Stimulated activated CD4-positive, alpha-beta T cell treated with anti-CD3 and anti-CD28 coated beads, Interleukin-4, amount 100 ng/mL, for 48 hours (primary cell): ENCODE measurements around the gene C1QB.
"Not testable (repeated sequence)": the region's sequence is repeated elsewhere in the genome, so short reads cannot be mapped to it uniquely, and the experiment has no call there.

ENCODE experiments used
- DNase-seq, 2 donors: peaks; one replicate each; pipeline ENCODE4 v3.0.0-alpha.2; 2020; ENCODE audit warnings: low read depth in 2 of 2

C1QB gene

GRCh38 chr1:22697980-22698379 lies 44.9 kb downstream of the C1QB start:
- DNase-seq, result no peak

GRCh38 chr1:22699681-22700520 lies 46.9 kb downstream of the C1QB start:
- no peak for DNase-seq

GRCh38 chr1:22702296-22703085 lies 49.5 kb downstream of the C1QB start:
- no peak for DNase-seq

- DNase-seq, result peak; percentile 70 to 78
Observed at GRCh38 chr1:22704440-22705067, 51.5 kb downstream of the C1QB start.

GRCh38 chr1:22705586-22705985 lies 52.5 kb downstream of the C1QB start:
- no peak for DNase-seq

- not testable (repeated sequence) for DNase-seq
Observed at GRCh38 chr1:22706100-22706499, 53.1 kb downstream of the C1QB start.

- no peak for DNase-seq
Observed at GRCh38 chr1:22708777-22709176, 55.7 kb downstream of the C1QB start.

GRCh38 chr1:22709227-22709626 lies 56.2 kb downstream of the C1QB start:
- no peak for DNase-seq

- DNase-seq, result peak in 1 of 2 donors; percentile 27
Observed at GRCh38 chr1:22709891-22710700, 57.1 kb downstream of the C1QB start.

GRCh38 chr1:22710701-22711049 lies 57.6 kb downstream of the C1QB start, which contains the start of gene EPHB2:
Gene EPHB2, plus strand, starts transcription at chr1:22710839. Its CDS starts 144 bp downstream, at chr1:22710983.
- DNase-seq, result peak in 1 of 2 donors; percentile 13

- DNase-seq, result no peak
Observed at GRCh38 chr1:22711071-22711470, 58.0 kb downstream of the C1QB start.
